Pancreas (tissue), 10 donors: Measurements from ENCODE around the gene GOLGA6L2. TPM values are rescaled to one million over a fixed set of nuclear protein-coding genes. Genes with fewer than 3 reads are reported as not detected.

Experiments used
- ATAC-seq, 4 donors: fragments of 200-7000 bp; cut with Tn5 transposase; one replicate each; pipeline versions ENCODE4 v1.8.0 to v1.9.1; 2020; ENCODE audit warnings: mild to moderate bottlenecking in 4 of 4, moderate library complexity in 4 of 4
- DNase-seq, 6 donors: peaks; one replicate each; pipeline ENCODE4 v3.0.0-alpha.2; 2020
- FAIRE-seq: peaks from 2 replicates; lab custom pipeline; 2012; peaks lifted over from hg19 to GRCh38; lab: Jason Lieb, UNC
- H3K27ac ChIP-seq, 4 donors: fragments of 200-600 bp; sonication (generic); 1 replicate in 3 of 4; 2 replicates in 1 of 4; pipeline versions ENCODE4 v1.5.0 to v1.8.0; 2020
- H3K27me3 ChIP-seq, 4 donors: fragments of 200-600 bp; one replicate each; pipeline ENCODE4 v1.8.0; 2021
- H3K36me3 ChIP-seq, 3 donors: fragments of 200-600 bp; sonication (generic) in 1 of 3; one replicate each; pipeline versions ENCODE4 v1.5.0 to v1.8.0; 2020 to 2021
- H3K4me1 ChIP-seq, 3 donors: fragments of 200-600 bp; one replicate each; pipeline ENCODE4 v1.8.0; 2021
- H3K4me3 ChIP-seq, 4 donors: fragments of 200-600 bp; sonication (generic) in 2 of 4; one replicate each; pipeline versions ENCODE4 v1.5.0 to v1.8.0; 2020 to 2021
- H3K9me3 ChIP-seq, 4 donors: fragments of 200-600 bp; one replicate each; pipeline ENCODE4 v1.8.0; 2021
- CTCF ChIP-seq, 4 donors: fragments of 200-600 bp; sonication (generic) in 3 of 4; IDR thresholded peaks; one replicate each; pipeline versions ENCODE4 v1.5.0 to v1.8.0; 2021; ENCODE audit warnings: antibody characterized with exemption in 4 of 4
- WGBS, 2 donors: extraction: QIAGEN DNeasy Blood & Tissue Kit; methylation state at CpG; one replicate each; pipeline ENCODE4 v1.1.7; 2013; 5-methylcytosine and 5-hydroxymethylcytosine counted together
- intact Hi-C, 3 donors: fragments of 100-400 bp; cut with DNase I; formaldehyde crosslinking; loops; one replicate each; pipeline versions ENCODE4 v1.11.1 to v1.14.2; 2022
- polyA plus RNA-seq, 2 donors: library from polyadenylated mRNA; stranded (reverse); fragments of 200-250 nt; gene quantifications; one replicate each; pipeline ENCODE4 v1.2.3, GENCODE V29; 2013
- total RNA-seq, 6 donors: library from RNA; stranded (reverse); fragmentation: NEBNext Ultra II Directional in 4 of 6; extraction: Animal tissue kit (Norgen Biotek cat#: 25700) in 4 of 6; gene quantifications; one replicate each; pipeline versions ENCODE4 v1.2.1 to v1.2.4, GENCODE V29; 2021 to 2023
- donor health status: healthy with polysubstance abuse.
- donor health status: DM: no; HTN: no; CAD: no; lungs with moderate emphysema.
- donor health status: DM: no; HTN: no; CAD: no.
- donor health status: control.
- donor health status: control.
- donor health status: Bipolar disorder and iron deficiency.
- donor health status: DM: yes; HTN: yes; CAD: no.
- donor health status: DM: no; HTN: no; CAD: no.
- donor health status: DM: no; HTN: no; CAD: no.
- donor health status: DM: yes; HTN: yes; CAD: no.

Gene GOLGA6L2
- total and polyA plus RNA-seq, 8 donors: 0.02 TPM; not detected in 7

- 80 to 88% methylated on average over 13 of the region's 13 CpGs for WGBS, 2 donors
- no peak for DNase-seq
- Histone ChIP-seq H3K27ac (no peak overlapping the region), H3K27me3 (no peaks in the 10 kb centered on the region), H3K4me1 (no peaks in the 10 kb centered on the region), H3K4me3 (no peak overlapping the region), H3K9me3 (no peaks in the 10 kb centered on the region), H3K36me3 (no peaks in the 10 kb centered on the region)
- no peak for TF ChIP-seq CTCF (IDR thresholded peaks at IDR 0.05)
- no peak for FAIRE-seq
- intact Hi-C loops: no loop called here
- no peak for ATAC-seq
Measured at GRCh38 chr15:23424111-23424904, 22.7 kb downstream of the GOLGA6L2 start.

DNA sequence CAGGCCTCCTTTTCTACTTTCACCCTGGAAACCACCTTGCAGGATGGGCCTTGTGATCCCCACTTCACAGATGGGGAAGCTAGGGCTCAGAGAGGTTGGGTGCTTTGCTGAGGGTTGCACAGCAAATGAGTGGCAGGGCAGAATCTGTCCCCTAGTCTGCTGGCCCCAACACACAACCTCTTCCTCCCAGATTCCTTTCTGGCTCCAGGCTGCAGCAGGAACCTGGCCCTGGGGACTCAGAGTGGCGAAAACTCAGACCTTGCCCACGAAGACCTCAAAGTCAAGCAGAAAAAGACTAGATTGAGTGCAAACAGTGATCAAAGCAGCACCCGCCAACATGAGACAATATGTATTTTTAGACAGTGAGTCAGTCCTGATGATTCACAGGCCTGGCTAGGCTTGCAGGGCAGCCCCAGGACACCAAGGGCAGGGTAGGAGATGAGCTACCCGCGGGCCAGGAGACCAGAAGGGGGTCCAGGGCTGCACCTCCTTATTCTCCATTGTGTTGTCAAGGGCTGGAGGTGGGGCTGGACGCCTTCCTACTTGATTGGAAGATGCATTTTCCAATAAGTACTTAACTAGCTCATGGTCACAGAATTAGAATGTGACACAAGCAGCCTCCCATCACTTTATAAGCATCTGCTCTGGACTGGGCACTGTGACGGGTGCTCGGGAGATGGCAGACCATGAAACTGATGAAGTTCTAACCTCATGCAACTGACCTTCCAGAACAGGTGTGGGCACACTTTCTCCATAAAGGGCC lies 23.9 kb downstream of the GOLGA6L2 start:
- ATAC-seq (peak in 3 of 4 donors; percentile 29 to 72 (median 63)), DNase-seq (no peak), FAIRE-seq (no peak)
- 69 to 74% methylated on average over 7 to 8 of the region's 8 CpGs for WGBS, 2 donors
- H3K4me3 ChIP-seq: no peak overlapping the region
- intact Hi-C loops: no loop called here
- no peaks in the 10 kb centered on the region for H3K36me3 ChIP-seq
- H3K9me3 ChIP-seq: no peaks in the 10 kb centered on the region
- H3K27me3 ChIP-seq: no peaks in the 10 kb centered on the region
- no peak overlapping the region for H3K27ac ChIP-seq
- no peaks in the 10 kb centered on the region for H3K4me1 ChIP-seq
- no peak for TF ChIP-seq CTCF (IDR thresholded peaks at IDR 0.05)

GRCh38 chr15:23422099-23422945 lies 24.7 kb downstream of the GOLGA6L2 start:
- no peak for ATAC-seq
- TF ChIP-seq CTCF (IDR thresholded peaks at IDR 0.05): no peak
- H3K27ac ChIP-seq: no peak overlapping the region
- H3K4me3 ChIP-seq: no peak overlapping the region
- no peaks in the 10 kb centered on the region for H3K4me1 ChIP-seq
- H3K9me3 ChIP-seq: no peaks in the 10 kb centered on the region
- H3K27me3 ChIP-seq: no peaks in the 10 kb centered on the region
- DNase-seq: peak in 1 of 6 donors; percentile 5
- WGBS, 2 donors: 73 to 82% methylated on average over 18 of the region's 18 CpGs
- intact Hi-C loops: no loop called here
- H3K36me3 ChIP-seq: no peaks in the 10 kb centered on the region
- no peak for FAIRE-seq

GRCh38 chr15:23420806-23421575 lies 26.1 kb downstream of the GOLGA6L2 start:
- Histone ChIP-seq H3K36me3 (no peaks in the 10 kb centered on the region), H3K27ac (no peak overlapping the region), H3K4me1 (no peaks in the 10 kb centered on the region), H3K27me3 (no peaks in the 10 kb centered on the region), H3K4me3 (no peak overlapping the region), H3K9me3 (no peaks in the 10 kb centered on the region)
- no peak for FAIRE-seq
- 60 to 67% methylated on average over 16 of the region's 16 CpGs for WGBS, 2 donors
- ATAC-seq: peak in 1 of 4 donors; percentile 41
- no peak for DNase-seq
- intact Hi-C loops: no loop called here
- TF ChIP-seq CTCF (IDR thresholded peaks at IDR 0.05): no peak
